Measurements from ENCODE around the gene ITPRIPL1. TPM values are rescaled to one million over a fixed set of nuclear protein-coding genes. Genes with fewer than 3 reads are reported as not detected.

ITPRIPL1 gene
- total RNA-seq (1 to 10 TPM in 1 of 5 donors, under 1 TPM in 1, not detected in 3; 0.29 to 3.9 TPM), polyA plus RNA-seq (under 1 TPM in 2 of 3 donors, not detected in 1; 0.44 to 0.78 TPM)
- long read RNA-seq, donor 1, full-length matches to known transcripts, result 2 of 2 reads
- long read RNA-seq, donor 1, partial matches to known transcripts, result 0 of 2 reads
- long read RNA-seq, donor 1, other reads (novel, unspliced or antisense), result 0 of 2 reads
- long read RNA-seq, donor 2, full-length matches to known transcripts, result 5 of 5 reads
- long read RNA-seq, donor 2, partial matches to known transcripts, result 0 of 5 reads
- long read RNA-seq, donor 2, other reads (novel, unspliced or antisense), result 0 of 5 reads
- long read RNA-seq, donor 3, full-length matches to known transcripts, result 2 of 2 reads
- long read RNA-seq, donor 3, partial matches to known transcripts, result 0 of 2 reads
- long read RNA-seq, donor 3, other reads (novel, unspliced or antisense), result 0 of 2 reads
- long read RNA-seq, donor 4, result 0 reads
- long read RNA-seq, donor 5, full-length matches to known transcripts, result 3 of 3 reads
- long read RNA-seq, donor 5, partial matches to known transcripts, result 0 of 3 reads
- long read RNA-seq, donor 5, other reads (novel, unspliced or antisense), result 0 of 3 reads
- long read RNA-seq, donor 6, result 0 reads
- long read RNA-seq, donor 7, full-length matches to known transcripts, result 2 of 2 reads
- long read RNA-seq, donor 7, partial matches to known transcripts, result 0 of 2 reads
- long read RNA-seq, donor 7, other reads (novel, unspliced or antisense), result 0 of 2 reads
- long read RNA-seq, donor 8, full-length matches to known transcripts, result 5 of 5 reads
- long read RNA-seq, donor 8, partial matches to known transcripts, result 0 of 5 reads
- long read RNA-seq, donor 8, other reads (novel, unspliced or antisense), result 0 of 5 reads
- long read RNA-seq, donor 9, full-length matches to known transcripts, result 1 of 1 reads
- long read RNA-seq, donor 9, partial matches to known transcripts, result 0 of 1 reads
- long read RNA-seq, donor 9, other reads (novel, unspliced or antisense), result 0 of 1 reads
- long read RNA-seq, donor 10, result 0 reads

- no peak for TF ChIP-seq EP300 (IDR thresholded peaks at IDR 0.05)
- TF ChIP-seq POLR2A (IDR thresholded peaks at IDR 0.05), result no peak
- no peak for TF ChIP-seq POLR2AphosphoS5 (IDR thresholded peaks at IDR 0.05)
- no peak for TF ChIP-seq CTCF (IDR thresholded peaks at IDR 0.05)
- H3K36me3 ChIP-seq, result no peaks in the 10 kb centered on the region
- DNase-seq, result peak in 1 of 2 donors; percentile 62
- H3K9me3 ChIP-seq, result no peaks in the 10 kb centered on the region
- peak within 1 kb of the TSS in 4 of 5 donors; percentile 58 to 74 (median 61) for H3K27ac ChIP-seq
- H3K27me3 ChIP-seq, result peaks cover 0 to 61% (median 29%) of the 10 kb centered on the region in 3 donors
- peak within 1 kb of the TSS; percentile 57 to 62 (median 60) for H3K4me3 ChIP-seq
- H3K4me1 ChIP-seq, result peaks cover 10 to 42% (median 34%) of the 10 kb centered on the region in 4 donors
- intact Hi-C loops (cut with DNase I; ENCODE audit: low total_unique reads), result no loop called here
- 4 to 11% (median 6%) methylated on average over 19 to 58 of the region's 58 CpGs for WGBS, 5 donors
Measured at GRCh38 chr2:96325041-96325883, at the start of gene ITPRIPL1. ITPRIPL1 (plus strand) TSS chr2:96325317; CDS start chr2:96325840, 523 bp downstream.

GRCh38 chr2:96276787-96277499 is 48.2 kb upstream of the ITPRIPL1 start:
- no peaks in the 10 kb centered on the region for H3K9me3 ChIP-seq
- intact Hi-C loops (cut with DNase I; ENCODE audit: low total_unique reads), result no loop called here
- WGBS, 5 donors, result 91 to 93% (median 92%) methylated on average over 21 of the region's 21 CpGs
- no peak for DNase-seq
- TF ChIP-seq POLR2A (IDR thresholded peaks at IDR 0.05) (no peak), CTCF (IDR thresholded peaks at IDR 0.05) (no peak), POLR2AphosphoS5 (IDR thresholded peaks at IDR 0.05) (no peak), EP300 (IDR thresholded peaks at IDR 0.05) (no peak)
- no peak overlapping the region for H3K27ac ChIP-seq
- no peak overlapping the region for H3K4me3 ChIP-seq
- no peaks in the 10 kb centered on the region for H3K4me1 ChIP-seq
- H3K36me3 ChIP-seq, result peaks cover 82 to 100% (median 100%) of the 10 kb centered on the region in 4 donors
- no peaks in the 10 kb centered on the region for H3K27me3 ChIP-seq

DNA sequence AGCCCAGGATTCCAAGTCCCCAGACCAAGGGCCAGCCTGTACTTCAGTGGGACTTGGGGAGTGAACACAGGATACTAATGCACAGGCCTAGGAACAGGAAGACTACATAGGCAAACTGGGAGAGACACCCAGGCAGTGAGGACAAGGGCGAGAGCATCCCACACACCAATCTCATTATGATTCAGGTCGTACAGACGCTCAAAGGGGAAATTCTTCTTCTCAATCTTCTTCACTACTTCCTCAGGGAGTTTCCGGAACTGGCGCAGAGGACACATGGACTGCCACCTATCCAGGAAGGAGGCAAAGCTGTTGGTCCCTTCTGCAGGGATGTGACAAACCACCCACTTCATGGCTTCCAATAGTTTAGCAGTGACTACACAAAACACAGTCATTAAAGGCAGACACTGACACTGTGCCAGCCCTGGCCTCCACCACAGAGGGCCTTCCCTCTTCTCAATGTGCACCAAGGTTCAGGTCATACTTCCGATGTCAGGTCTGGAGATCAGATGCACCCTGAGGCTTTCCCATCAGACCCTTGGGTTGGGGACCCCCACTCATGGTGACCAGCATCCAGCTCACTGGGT is 37.8 kb upstream of the ITPRIPL1 start:
- H3K27me3 ChIP-seq, result no peaks in the 10 kb centered on the region
- no peak overlapping the region for H3K4me3 ChIP-seq
- H3K36me3 ChIP-seq, result peaks cover 98 to 100% (median 100%) of the 10 kb centered on the region in 4 donors
- intact Hi-C loops (cut with DNase I; ENCODE audit: low total_unique reads), result no loop called here
- DNase-seq, result no peak
- WGBS, 5 donors, result 79 to 88% (median 87%) methylated on average over 6 of the region's 6 CpGs
- no peak for TF ChIP-seq POLR2AphosphoS5 (IDR thresholded peaks at IDR 0.05)
- no peak for TF ChIP-seq EP300 (IDR thresholded peaks at IDR 0.05)
- no peak for TF ChIP-seq POLR2A (IDR thresholded peaks at IDR 0.05)
- no peak for TF ChIP-seq CTCF (IDR thresholded peaks at IDR 0.05)
- no peaks in the 10 kb centered on the region for H3K4me1 ChIP-seq
- no peaks in the 10 kb centered on the region for H3K9me3 ChIP-seq
- H3K27ac ChIP-seq, result no peak overlapping the region

Data from stomach (tissue), 19 donors.